Measurements from ENCODE around the gene BPI.

Gene BPI

DNA sequence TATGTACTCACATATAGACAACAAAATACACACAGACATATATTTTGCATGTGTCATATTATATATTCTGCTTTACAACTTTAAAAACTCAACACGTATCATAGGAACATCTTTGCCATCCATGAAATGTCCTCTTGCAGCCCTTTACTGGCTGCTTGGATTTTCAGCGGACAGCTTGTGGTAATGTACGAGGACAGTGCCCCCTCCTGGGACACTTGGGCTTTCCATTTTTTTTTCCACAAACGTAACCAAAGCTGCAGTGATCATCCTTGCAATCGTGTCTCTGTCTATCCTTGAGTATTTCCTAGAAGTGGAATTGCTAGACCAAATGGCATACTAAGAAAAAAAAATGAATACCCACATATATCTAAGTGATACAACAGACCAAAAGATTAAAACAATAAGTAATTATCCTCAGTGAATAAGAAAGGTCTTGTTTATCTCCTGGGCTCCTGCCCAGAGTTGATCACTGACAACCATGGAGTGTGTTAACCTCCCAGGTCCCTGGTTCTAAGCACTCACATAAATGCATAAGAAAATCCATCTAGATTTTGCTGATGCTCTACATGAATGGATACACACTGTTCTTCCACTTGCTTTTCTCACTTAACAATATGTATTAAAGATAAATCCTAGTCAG, 18.1 kb downstream of the BPI start:
- no peaks in the 10 kb centered on the region for H3K36me3 ChIP-seq (ENCODE audit: control insufficient read depth, insufficient read depth, low read length, severe bottlenecking)
- H3K4me1 ChIP-seq (ENCODE audit: control insufficient read depth, insufficient read depth, low read length), result no peaks in the 10 kb centered on the region
- peaks cover 37% of the 10 kb centered on the region for H3K27me3 ChIP-seq (replicated peaks; ENCODE audit: control insufficient read depth, insufficient read depth, low read length)
- no peak overlapping the region for H3K4me3 ChIP-seq (ENCODE audit: low read length)
- no peak overlapping the region for H3K9ac ChIP-seq (ENCODE audit: low read length)
- peak; percentile 84 for DNase-seq (ENCODE audit: low read depth)
- H3K9me3 ChIP-seq (ENCODE audit: control insufficient read depth, low read length), result peaks cover 10% of the 10 kb centered on the region

GRCh38 chr20:38324159-38324558, 20.2 kb downstream of the BPI start:
- peaks cover 32% of the 10 kb centered on the region for H3K27me3 ChIP-seq (replicated peaks; ENCODE audit: control insufficient read depth, insufficient read depth, low read length)
- peaks cover 10% of the 10 kb centered on the region for H3K9me3 ChIP-seq (ENCODE audit: control insufficient read depth, low read length)
- H3K4me3 ChIP-seq (ENCODE audit: low read length), result no peak overlapping the region
- DNase-seq (ENCODE audit: low read depth), result no peak
- H3K36me3 ChIP-seq (ENCODE audit: control insufficient read depth, insufficient read depth, low read length, severe bottlenecking), result no peaks in the 10 kb centered on the region
- H3K9ac ChIP-seq (ENCODE audit: low read length), result no peak overlapping the region
- no peaks in the 10 kb centered on the region for H3K4me1 ChIP-seq (ENCODE audit: control insufficient read depth, insufficient read depth, low read length)

GRCh38 chr20:38325167-38325566, 21.2 kb downstream of the BPI start:
- Histone ChIP-seq H3K4me3 (ENCODE audit: low read length) (no peak overlapping the region), H3K27me3 (replicated peaks; ENCODE audit: control insufficient read depth, insufficient read depth, low read length) (peaks cover 32% of the 10 kb centered on the region), H3K9ac (ENCODE audit: low read length) (no peak overlapping the region), H3K4me1 (ENCODE audit: control insufficient read depth, insufficient read depth, low read length) (no peaks in the 10 kb centered on the region), H3K36me3 (ENCODE audit: control insufficient read depth, insufficient read depth, low read length, severe bottlenecking) (no peaks in the 10 kb centered on the region), H3K9me3 (ENCODE audit: control insufficient read depth, low read length) (peaks cover 10% of the 10 kb centered on the region)
- no peak for DNase-seq (ENCODE audit: low read depth)

DNA sequence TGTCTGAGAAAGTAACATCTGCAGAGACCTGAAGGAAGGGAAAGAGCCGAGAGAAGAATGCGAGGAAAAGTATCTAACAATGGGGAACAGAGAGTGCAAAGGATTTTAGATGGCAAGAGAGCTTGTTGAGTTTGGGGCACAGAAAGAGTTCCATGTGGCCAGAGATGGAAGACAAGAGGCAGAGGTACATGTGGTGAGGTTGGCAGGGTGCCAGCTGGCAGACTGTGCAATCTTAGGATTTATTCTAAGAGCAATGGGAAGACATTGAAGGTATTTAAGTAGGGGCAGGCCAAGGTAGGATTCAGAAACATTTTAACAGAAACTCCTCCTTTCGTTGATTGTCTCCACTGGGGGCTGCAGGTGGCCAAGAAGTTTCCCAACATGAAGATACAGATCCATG, 21.9 kb downstream of the BPI start:
- Histone ChIP-seq H3K4me1 (ENCODE audit: control insufficient read depth, insufficient read depth, low read length) (no peaks in the 10 kb centered on the region), H3K9ac (ENCODE audit: low read length) (no peak overlapping the region), H3K9me3 (ENCODE audit: control insufficient read depth, low read length) (peaks cover 10% of the 10 kb centered on the region), H3K4me3 (ENCODE audit: low read length) (no peak overlapping the region), H3K27me3 (replicated peaks; ENCODE audit: control insufficient read depth, insufficient read depth, low read length) (peaks cover 39% of the 10 kb centered on the region), H3K36me3 (ENCODE audit: control insufficient read depth, insufficient read depth, low read length, severe bottlenecking) (no peaks in the 10 kb centered on the region)
- DNase-seq (ENCODE audit: low read depth), result no peak

GRCh38 chr20:38326309-38326708, 22.4 kb downstream of the BPI start:
- H3K9me3 ChIP-seq (ENCODE audit: control insufficient read depth, low read length), result peaks cover 10% of the 10 kb centered on the region
- no peak for DNase-seq (ENCODE audit: low read depth)
- no peak overlapping the region for H3K9ac ChIP-seq (ENCODE audit: low read length)
- H3K36me3 ChIP-seq (ENCODE audit: control insufficient read depth, insufficient read depth, low read length, severe bottlenecking), result no peaks in the 10 kb centered on the region
- peaks cover 43% of the 10 kb centered on the region for H3K27me3 ChIP-seq (replicated peaks; ENCODE audit: control insufficient read depth, insufficient read depth, low read length)
- no peaks in the 10 kb centered on the region for H3K4me1 ChIP-seq (ENCODE audit: control insufficient read depth, insufficient read depth, low read length)
- H3K4me3 ChIP-seq (ENCODE audit: low read length), result no peak overlapping the region

GRCh38 chr20:38330638-38331037, 26.7 kb downstream of the BPI start:
- Histone ChIP-seq H3K36me3 (ENCODE audit: control insufficient read depth, insufficient read depth, low read length, severe bottlenecking) (no peaks in the 10 kb centered on the region), H3K4me3 (ENCODE audit: low read length) (no peak overlapping the region), H3K9ac (ENCODE audit: low read length) (no peak overlapping the region), H3K4me1 (ENCODE audit: control insufficient read depth, insufficient read depth, low read length) (no peaks in the 10 kb centered on the region), H3K9me3 (ENCODE audit: control insufficient read depth, low read length) (peaks cover 8% of the 10 kb centered on the region), H3K27me3 (replicated peaks; ENCODE audit: control insufficient read depth, insufficient read depth, low read length) (peaks cover 49% of the 10 kb centered on the region)
- DNase-seq (ENCODE audit: low read depth), result no peak

- Histone ChIP-seq H3K4me3 (ENCODE audit: low read length) (no peak overlapping the region), H3K4me1 (ENCODE audit: control insufficient read depth, insufficient read depth, low read length) (no peaks in the 10 kb centered on the region), H3K9me3 (ENCODE audit: control insufficient read depth, low read length) (peaks cover 4% of the 10 kb centered on the region), H3K36me3 (ENCODE audit: control insufficient read depth, insufficient read depth, low read length, severe bottlenecking) (no peaks in the 10 kb centered on the region), H3K27me3 (replicated peaks; ENCODE audit: control insufficient read depth, insufficient read depth, low read length) (peaks cover 55% of the 10 kb centered on the region), H3K9ac (ENCODE audit: low read length) (no peak overlapping the region)
- DNase-seq (ENCODE audit: low read depth), result no peak
These were observed 27.3 kb downstream of the BPI start for GRCh38 chr20:38331245-38331644.

- Histone ChIP-seq H3K9ac (ENCODE audit: low read length) (no peak overlapping the region), H3K4me1 (ENCODE audit: control insufficient read depth, insufficient read depth, low read length) (no peaks in the 10 kb centered on the region)
These were observed 27.9 kb downstream of the BPI start for GRCh38 chr20:38331814-38332213.

GRCh38 chr20:38334016-38334415, 30.1 kb downstream of the BPI start:
- DNase-seq (ENCODE audit: low read depth), result no peak
- Histone ChIP-seq H3K9me3 (ENCODE audit: control insufficient read depth, low read length) (peaks cover 17% of the 10 kb centered on the region), H3K27me3 (replicated peaks; ENCODE audit: control insufficient read depth, insufficient read depth, low read length) (peaks cover 61% of the 10 kb centered on the region), H3K4me1 (ENCODE audit: control insufficient read depth, insufficient read depth, low read length) (peaks cover under 1% of the 10 kb centered on the region), H3K4me3 (ENCODE audit: low read length) (no peak overlapping the region), H3K36me3 (ENCODE audit: control insufficient read depth, insufficient read depth, low read length, severe bottlenecking) (no peaks in the 10 kb centered on the region), H3K9ac (ENCODE audit: low read length) (no peak overlapping the region)

More at GRCh38 chr20:38331814-38332213, 27.9 kb downstream of the BPI start:
- DNase-seq (ENCODE audit: low read depth), result no peak
- H3K27me3 ChIP-seq (replicated peaks; ENCODE audit: control insufficient read depth, insufficient read depth, low read length), result peaks cover 61% of the 10 kb centered on the region
- H3K4me3 ChIP-seq (ENCODE audit: low read length), result no peak overlapping the region
- peaks cover 4% of the 10 kb centered on the region for H3K9me3 ChIP-seq (ENCODE audit: control insufficient read depth, low read length)
- no peaks in the 10 kb centered on the region for H3K36me3 ChIP-seq (ENCODE audit: control insufficient read depth, insufficient read depth, low read length, severe bottlenecking)

DNA sequence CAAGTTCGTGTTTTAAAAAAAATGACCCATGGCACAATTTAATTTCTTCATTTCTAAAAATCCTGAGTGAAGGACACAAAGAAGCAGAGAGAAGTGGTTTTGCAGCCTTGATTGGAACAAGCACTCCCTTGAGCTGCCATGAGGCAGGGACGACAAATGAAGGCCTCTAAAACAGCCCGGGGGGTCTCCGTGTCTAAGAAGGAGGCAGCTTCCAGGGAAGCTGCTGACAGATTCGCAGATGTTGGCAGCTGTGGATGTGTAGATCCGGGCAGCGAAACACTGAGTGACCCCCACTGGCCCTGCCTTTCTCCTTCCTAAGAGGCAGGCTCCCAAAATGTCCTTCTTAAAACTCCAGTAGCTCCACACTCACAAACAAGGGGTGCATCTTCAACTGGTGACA, 32.8 kb downstream of the BPI start:
- H3K4me3 ChIP-seq (ENCODE audit: low read length), result no peak overlapping the region
- peaks cover 17% of the 10 kb centered on the region for H3K9me3 ChIP-seq (ENCODE audit: control insufficient read depth, low read length)
- peaks cover 4% of the 10 kb centered on the region for H3K4me1 ChIP-seq (ENCODE audit: control insufficient read depth, insufficient read depth, low read length)
- H3K36me3 ChIP-seq (ENCODE audit: control insufficient read depth, insufficient read depth, low read length, severe bottlenecking), result no peaks in the 10 kb centered on the region
- peaks cover 39% of the 10 kb centered on the region for H3K27me3 ChIP-seq (replicated peaks; ENCODE audit: control insufficient read depth, insufficient read depth, low read length)
- no peak for DNase-seq (ENCODE audit: low read depth)
- H3K9ac ChIP-seq (ENCODE audit: low read length), result no peak overlapping the region

DNA sequence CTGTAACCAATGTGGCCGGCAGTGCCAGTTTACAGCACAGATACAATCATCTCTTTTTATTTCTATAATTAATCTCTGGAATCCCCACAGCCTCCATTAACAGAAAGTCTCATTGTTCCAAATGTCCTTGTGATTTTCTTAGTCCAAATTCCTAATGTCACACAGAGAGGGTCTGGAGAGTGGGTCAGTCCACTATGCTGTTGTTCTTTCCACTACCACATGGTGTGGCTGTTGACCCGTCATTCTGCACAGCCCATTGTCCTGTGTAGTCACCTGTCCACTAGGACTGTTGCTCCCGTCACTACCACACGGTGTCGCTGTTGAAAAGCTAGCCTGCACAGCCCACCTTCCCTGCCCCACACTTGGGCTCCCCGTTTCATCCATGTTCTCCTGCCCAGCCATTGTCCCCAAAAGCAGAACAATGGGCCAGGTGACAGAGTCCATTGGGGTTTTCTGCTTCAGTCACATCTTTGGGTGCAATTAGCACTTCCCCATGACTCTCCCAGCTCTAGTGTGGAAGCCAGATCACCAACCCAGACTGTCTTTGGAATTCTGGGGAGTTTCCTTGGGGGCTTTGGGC, 33.7 kb downstream of the BPI start:
- H3K36me3 ChIP-seq (ENCODE audit: control insufficient read depth, insufficient read depth, low read length, severe bottlenecking), result no peaks in the 10 kb centered on the region
- no peak for DNase-seq (ENCODE audit: low read depth)
- H3K4me1 ChIP-seq (ENCODE audit: control insufficient read depth, insufficient read depth, low read length), result peaks cover 4% of the 10 kb centered on the region
- no peak overlapping the region for H3K4me3 ChIP-seq (ENCODE audit: low read length)
- H3K9me3 ChIP-seq (ENCODE audit: control insufficient read depth, low read length), result peaks cover 17% of the 10 kb centered on the region
- peaks cover 30% of the 10 kb centered on the region for H3K27me3 ChIP-seq (replicated peaks; ENCODE audit: control insufficient read depth, insufficient read depth, low read length)
- H3K9ac ChIP-seq (ENCODE audit: low read length), result no peak overlapping the region

Data from adipocyte (in vitro differentiated cells).